HG03378 (cell line): ENCODE measurements around the gene KCTD6.
"Not testable (repeated sequence)": the region's sequence is repeated elsewhere in the genome, so short reads cannot be mapped to it uniquely, and the experiment has no call there.

Experiments used
- ATAC-seq: cut with Tn5 transposase; IDR thresholded peaks from one replicate; pipeline ENCODE4 v1.9.1; 2021; ENCODE audit warnings: mild to moderate bottlenecking, moderate library complexity; ENCODE audit not compliant: unreplicated experiment

The KCTD6 gene

GRCh38 chr3:58522759-58523425 is 31.0 kb downstream of the KCTD6 start:
- ATAC-seq, result no peak

GRCh38 chr3:58524326-58524888 is 32.5 kb downstream of the KCTD6 start:
- no peak for ATAC-seq

- ATAC-seq, result no peak
Observed at GRCh38 chr3:58526515-58526957, 34.6 kb downstream of the KCTD6 start.

- not testable (repeated sequence) for ATAC-seq
Observed at GRCh38 chr3:58527440-58527839, 35.5 kb downstream of the KCTD6 start.

GRCh38 chr3:58528629-58529028 is 36.7 kb downstream of the KCTD6 start:
- ATAC-seq, result no peak

GRCh38 chr3:58529516-58530353 is 37.8 kb downstream of the KCTD6 start:
- no peak for ATAC-seq

- no peak for ATAC-seq
Observed at GRCh38 chr3:58530354-58530865, 38.5 kb downstream of the KCTD6 start.

- ATAC-seq, result no peak
Observed at GRCh38 chr3:58531555-58531954, 39.7 kb downstream of the KCTD6 start.

- ATAC-seq, result no peak
Observed at GRCh38 chr3:58531956-58532355, 40.1 kb downstream of the KCTD6 start.

GRCh38 chr3:58532794-58533220 is 40.9 kb downstream of the KCTD6 start:
- peak; percentile 78 for ATAC-seq

- ATAC-seq, result no peak
Observed at GRCh38 chr3:58534592-58535494, 42.9 kb downstream of the KCTD6 start.

- ATAC-seq, result no peak
Observed at GRCh38 chr3:58535531-58536500, 43.9 kb downstream of the KCTD6 start.

- no peak for ATAC-seq
Observed at GRCh38 chr3:58536501-58537411, 44.9 kb downstream of the KCTD6 start, which contains the start of gene ACOX2. Gene ACOX2, minus strand, starts transcription at chr3:58537190. Its CDS starts 2,084 bp downstream, at chr3:58535106.

GRCh38 chr3:58537412-58538301 is 45.8 kb downstream of the KCTD6 start:
- no peak for ATAC-seq

- ATAC-seq, result no peak
Observed at GRCh38 chr3:58539626-58540025, 47.7 kb downstream of the KCTD6 start.

GRCh38 chr3:58540176-58540858 is 48.4 kb downstream of the KCTD6 start:
- no peak for ATAC-seq

GRCh38 chr3:58544541-58544940 is 52.6 kb downstream of the KCTD6 start:
- no peak for ATAC-seq
